ENCODE measurements around the gene FIBCD1. TPM values are rescaled to one million over a fixed set of nuclear protein-coding genes. Genes with fewer than 3 reads are reported as not detected.
A peak's percentile ranks its signal among the peaks of the same experiment; 100 is the strongest.
"Not testable (repeated sequence)": the region's sequence is repeated elsewhere in the genome, so short reads cannot be mapped to it uniquely, and the experiment has no call there.

The FIBCD1 gene
- total and polyA plus RNA-seq, 3 experiments from 2014 or later, result not detected

DNA sequence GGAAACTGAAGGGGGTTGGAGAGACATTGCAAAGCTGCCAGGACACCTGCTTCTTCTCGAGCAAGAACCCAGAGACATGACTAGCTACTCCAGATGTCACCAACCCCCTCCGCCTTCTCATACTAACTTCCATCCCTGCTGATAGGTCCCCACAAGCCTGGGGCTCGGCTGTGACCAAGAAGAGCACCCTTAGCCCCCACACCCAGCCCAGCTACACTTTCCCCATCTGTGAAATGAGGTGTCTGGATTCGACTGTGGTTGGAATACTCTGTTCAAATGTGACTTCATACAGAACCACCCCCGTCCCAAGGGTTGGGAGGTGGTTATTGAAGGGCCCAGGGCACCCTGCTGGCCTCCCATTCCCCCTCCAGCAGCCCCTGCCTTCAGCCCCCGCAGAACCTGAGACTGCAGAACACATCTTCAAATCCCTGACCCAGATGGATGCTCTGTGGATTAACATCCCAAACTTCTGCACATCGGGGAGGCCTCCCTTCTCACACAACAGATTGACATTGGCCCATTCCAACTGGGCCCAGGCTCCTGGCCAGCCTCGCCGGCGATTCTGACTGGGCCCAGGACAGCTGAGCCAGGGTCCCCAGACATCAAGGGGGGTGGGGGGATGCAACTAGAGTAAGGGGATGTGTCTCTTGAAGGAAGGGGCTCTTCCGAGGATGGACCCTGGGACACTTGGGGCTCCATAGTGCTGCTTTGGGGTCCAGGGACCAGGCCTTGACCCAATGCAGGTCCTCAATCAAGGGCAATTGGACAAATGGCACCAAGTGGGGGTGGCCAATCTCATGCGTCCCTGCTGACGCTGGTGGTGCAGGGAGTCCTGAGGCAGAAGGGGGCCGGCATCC lies 21.7 kb upstream of the FIBCD1 start:
- Mint-ChIP-seq H3K4me1 (peaks cover 0 to 2% (median 0%) of the 10 kb centered on the region in 3 donors), H3K27ac (no peak overlapping the region), H3K27me3 (peaks cover 0 to 17% of the 10 kb centered on the region in 2 donors), H3K9me3 (peaks cover 0 to 7% (median 2%) of the 10 kb centered on the region in 5 donors), H3K4me3 (no peak overlapping the region), H3K36me3 (no peaks in the 10 kb centered on the region)
- no peaks in the 10 kb centered on the region for H3K4me1 ChIP-seq (ENCODE audit: insufficient read depth, low read length)
- H3K4me3 ChIP-seq (ENCODE audit: low read length), result no peak overlapping the region
- CTCF ChIA-PET, result no interaction called here
- peaks cover 4% of the 10 kb centered on the region for H3K9me3 ChIP-seq (ENCODE audit: low read length)
- no peaks in the 10 kb centered on the region for H3K36me3 ChIP-seq (ENCODE audit: insufficient read depth, low read length)
- H3K27me3 ChIP-seq (ENCODE audit: insufficient read depth, low read length, poor library complexity, severe bottlenecking), result peaks cover 16% of the 10 kb centered on the region
- DNase-seq, result no peak
- POLR2A ChIA-PET, result no interaction called here
- no peak overlapping the region for H3K27ac ChIP-seq (ENCODE audit: low read depth, low read length)

DNA sequence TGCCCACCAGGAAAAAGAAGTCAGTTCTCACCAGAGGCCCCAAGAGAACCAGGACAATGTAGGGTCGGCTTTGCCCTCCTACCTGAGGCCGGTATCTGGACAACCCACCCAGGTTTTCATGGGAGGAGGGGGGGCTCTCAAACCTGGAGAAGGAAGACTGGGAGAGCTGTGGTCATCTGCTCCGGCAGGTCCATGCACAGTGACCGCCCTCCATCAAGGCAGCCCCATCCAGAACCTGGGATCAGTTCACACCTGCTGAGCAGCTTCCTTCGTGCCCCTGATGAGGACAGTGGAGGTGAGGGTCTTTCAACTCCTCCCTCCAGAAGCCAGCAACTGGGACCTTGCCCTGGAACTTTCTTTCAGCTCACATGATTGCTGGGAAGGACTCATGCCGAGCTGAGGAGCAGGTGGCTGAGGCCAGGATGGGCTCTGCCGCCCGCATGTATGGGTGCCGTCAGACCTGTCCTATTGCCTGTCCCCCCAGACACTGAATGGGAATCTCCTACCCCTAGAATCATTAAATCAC lies 20.8 kb upstream of the FIBCD1 start:
- Histone ChIP-seq H3K27me3 (ENCODE audit: insufficient read depth, low read length, poor library complexity, severe bottlenecking) (peaks cover 10% of the 10 kb centered on the region), H3K4me3 (ENCODE audit: low read length) (no peak overlapping the region), H3K4me1 (ENCODE audit: insufficient read depth, low read length) (no peaks in the 10 kb centered on the region), H3K9me3 (ENCODE audit: low read length) (peaks cover 4% of the 10 kb centered on the region), H3K36me3 (ENCODE audit: insufficient read depth, low read length) (no peaks in the 10 kb centered on the region), H3K27ac (ENCODE audit: low read depth, low read length) (no peak overlapping the region)
- H3K4me1 Mint-ChIP-seq, result peaks cover 0 to 2% (median 0%) of the 10 kb centered on the region in 3 donors
- H3K9me3 Mint-ChIP-seq, result peaks cover 0 to 7% (median 2%) of the 10 kb centered on the region in 5 donors
- ChIA-PET CTCF (no interaction called here), POLR2A (no interaction called here)
- DNase-seq, result no peak
- peaks cover 1 to 13% of the 10 kb centered on the region in 2 donors for H3K27me3 Mint-ChIP-seq
- no peak overlapping the region for H3K27ac Mint-ChIP-seq
- H3K36me3 Mint-ChIP-seq, result no peaks in the 10 kb centered on the region
- no peak overlapping the region for H3K4me3 Mint-ChIP-seq

DNA sequence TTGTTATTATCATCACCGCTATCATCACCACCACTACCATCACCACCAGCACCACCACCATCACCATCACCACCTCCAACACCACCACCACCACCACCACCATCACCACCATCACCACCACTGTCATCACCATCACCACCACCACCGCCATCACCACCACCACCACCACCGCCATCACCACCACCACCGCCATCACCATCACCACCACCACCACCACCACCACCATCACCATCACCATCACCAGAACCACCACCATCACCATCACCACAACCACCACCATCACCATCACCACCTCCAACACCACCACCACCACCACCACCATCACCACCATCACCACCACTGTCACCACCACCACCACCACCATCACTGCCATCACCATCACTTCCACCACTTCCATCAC lies 19.5 kb upstream of the FIBCD1 start:
- H3K4me1 Mint-ChIP-seq; H3K9me3 ChIP-seq (ENCODE audit: low read length); H3K27me3 Mint-ChIP-seq; POLR2A ChIA-PET; H3K27me3 ChIP-seq (ENCODE audit: insufficient read depth, low read length, poor library complexity, severe bottlenecking); H3K9me3 Mint-ChIP-seq; H3K27ac ChIP-seq (ENCODE audit: low read depth, low read length); CTCF ChIA-PET; H3K36me3 Mint-ChIP-seq; H3K4me1 ChIP-seq (ENCODE audit: insufficient read depth, low read length); DNase-seq; H3K4me3 ChIP-seq (ENCODE audit: low read length); H3K36me3 ChIP-seq (ENCODE audit: insufficient read depth, low read length): not testable (repeated sequence)
- H3K27ac Mint-ChIP-seq, result peak overlapping the region in 1 of 8 donors; percentile 76
- H3K4me3 Mint-ChIP-seq, result peak overlapping the region in 1 of 7 donors; percentile 50

DNA sequence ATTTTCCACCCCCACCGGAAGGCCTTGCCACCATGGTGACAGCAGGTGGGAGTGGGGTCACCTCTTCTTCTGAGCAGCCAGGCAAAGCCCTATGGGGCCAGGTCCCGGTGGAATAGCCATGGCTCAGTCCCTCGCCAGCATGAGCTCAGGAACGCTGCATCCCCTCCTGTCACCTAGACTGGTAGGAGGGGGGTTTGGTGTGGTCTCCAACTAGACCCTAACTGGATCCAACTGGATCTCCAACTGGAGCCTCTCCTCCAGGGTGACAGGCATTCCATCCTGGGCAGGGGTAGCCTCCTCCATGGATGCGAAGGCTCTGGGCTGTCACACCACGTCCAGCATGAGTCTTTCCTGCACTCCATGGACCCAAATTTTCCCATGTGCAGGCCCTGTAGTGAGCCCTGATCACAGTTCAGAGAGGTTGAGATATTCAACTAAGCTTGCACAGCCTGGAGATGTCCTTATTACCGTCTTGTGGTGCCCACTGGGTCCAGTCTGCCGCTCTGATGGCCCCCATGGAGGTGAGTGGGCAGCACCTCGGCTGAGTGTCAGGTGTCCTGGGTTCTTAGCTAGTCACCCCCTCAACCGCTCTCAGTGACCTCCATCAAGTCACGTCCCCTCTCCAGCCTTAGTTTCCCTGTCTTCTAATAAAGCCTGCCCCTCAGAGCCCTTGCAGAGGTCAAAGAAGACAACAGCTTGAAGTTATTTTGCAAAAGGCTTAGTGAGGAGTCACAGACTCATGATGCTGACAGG lies 18.6 kb upstream of the FIBCD1 start:
- Histone ChIP-seq H3K4me3 (ENCODE audit: low read length) (no peak overlapping the region), H3K9me3 (ENCODE audit: low read length) (peaks cover 4% of the 10 kb centered on the region), H3K4me1 (ENCODE audit: insufficient read depth, low read length) (no peaks in the 10 kb centered on the region), H3K27ac (ENCODE audit: low read depth, low read length) (no peak overlapping the region), H3K27me3 (ENCODE audit: insufficient read depth, low read length, poor library complexity, severe bottlenecking) (peaks cover under 1% of the 10 kb centered on the region), H3K36me3 (ENCODE audit: insufficient read depth, low read length) (no peaks in the 10 kb centered on the region)
- Mint-ChIP-seq H3K4me1 (peaks cover 0 to 2% (median 0%) of the 10 kb centered on the region in 3 donors), H3K9me3 (peaks cover 0 to 7% (median 2%) of the 10 kb centered on the region in 5 donors), H3K27ac (no peak overlapping the region), H3K4me3 (no peak overlapping the region), H3K27me3 (peaks cover 1 to 4% of the 10 kb centered on the region in 2 donors), H3K36me3 (no peaks in the 10 kb centered on the region)
- POLR2A ChIA-PET, result no interaction called here
- no peak for DNase-seq
- CTCF ChIA-PET, result no interaction called here

DNA sequence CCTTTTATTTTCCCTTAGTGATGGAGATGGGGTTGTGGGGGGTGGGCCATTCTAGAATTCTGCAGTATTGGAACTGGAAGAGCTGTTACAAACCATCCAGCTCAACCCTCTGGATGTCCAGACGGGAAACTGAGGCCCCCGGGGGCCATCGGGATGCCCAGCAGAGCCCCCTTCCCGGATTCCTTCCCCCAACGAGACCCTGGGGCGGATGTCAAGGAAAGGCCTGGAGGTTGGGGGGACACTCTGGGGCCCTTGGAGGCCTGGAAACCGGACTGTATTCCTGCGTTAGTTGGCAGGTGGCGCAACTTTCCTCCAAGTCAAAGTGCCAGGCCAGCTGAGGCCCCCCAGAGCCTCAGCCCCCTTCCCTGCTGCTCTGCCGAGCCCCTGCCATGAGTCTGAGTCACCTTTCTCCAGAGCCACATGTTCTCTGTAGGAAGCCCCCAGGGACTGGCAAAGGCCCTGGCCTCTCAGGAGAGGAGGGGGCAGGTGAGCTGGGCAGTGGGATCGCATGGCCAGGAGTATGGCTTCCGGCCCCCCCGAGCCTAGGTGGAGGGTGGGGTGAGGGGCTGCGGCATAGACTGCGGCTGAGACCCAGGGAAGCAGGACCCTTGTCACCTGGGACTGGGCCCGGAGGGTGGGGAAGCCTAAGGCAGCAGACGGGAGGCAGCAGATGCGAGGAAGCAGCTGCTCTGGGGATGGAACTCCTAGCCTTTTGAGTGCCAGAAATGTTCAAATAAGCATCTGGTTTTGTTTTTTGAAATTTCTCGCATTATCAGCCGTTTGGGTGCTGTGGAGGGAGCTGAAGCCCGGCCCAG lies 17.8 kb upstream of the FIBCD1 start:
- ChIA-PET POLR2A (no interaction called here), CTCF (interaction anchor here (0.8 kb wide), 2 partner anchors 11 to 90 kb away, joined by 3 to 4 read pairs; no protein-coding TSS in a partner anchor)
- DNase-seq, result no peak
- Histone ChIP-seq H3K4me1 (ENCODE audit: insufficient read depth, low read length) (no peaks in the 10 kb centered on the region), H3K9me3 (ENCODE audit: low read length) (peaks cover 4% of the 10 kb centered on the region), H3K27me3 (ENCODE audit: insufficient read depth, low read length, poor library complexity, severe bottlenecking) (no peaks in the 10 kb centered on the region), H3K27ac (ENCODE audit: low read depth, low read length) (no peak overlapping the region), H3K4me3 (ENCODE audit: low read length) (no peak overlapping the region), H3K36me3 (ENCODE audit: insufficient read depth, low read length) (no peaks in the 10 kb centered on the region)
- H3K27me3 Mint-ChIP-seq, result peaks cover 6 to 11% of the 10 kb centered on the region in 2 donors
- no peaks in the 10 kb centered on the region for H3K36me3 Mint-ChIP-seq
- no peak overlapping the region for H3K27ac Mint-ChIP-seq
- H3K9me3 Mint-ChIP-seq, result peaks cover 0 to 7% (median 2%) of the 10 kb centered on the region in 5 donors
- no peak overlapping the region for H3K4me3 Mint-ChIP-seq
- peaks cover 0 to 2% (median 0%) of the 10 kb centered on the region in 3 donors for H3K4me1 Mint-ChIP-seq

DNA sequence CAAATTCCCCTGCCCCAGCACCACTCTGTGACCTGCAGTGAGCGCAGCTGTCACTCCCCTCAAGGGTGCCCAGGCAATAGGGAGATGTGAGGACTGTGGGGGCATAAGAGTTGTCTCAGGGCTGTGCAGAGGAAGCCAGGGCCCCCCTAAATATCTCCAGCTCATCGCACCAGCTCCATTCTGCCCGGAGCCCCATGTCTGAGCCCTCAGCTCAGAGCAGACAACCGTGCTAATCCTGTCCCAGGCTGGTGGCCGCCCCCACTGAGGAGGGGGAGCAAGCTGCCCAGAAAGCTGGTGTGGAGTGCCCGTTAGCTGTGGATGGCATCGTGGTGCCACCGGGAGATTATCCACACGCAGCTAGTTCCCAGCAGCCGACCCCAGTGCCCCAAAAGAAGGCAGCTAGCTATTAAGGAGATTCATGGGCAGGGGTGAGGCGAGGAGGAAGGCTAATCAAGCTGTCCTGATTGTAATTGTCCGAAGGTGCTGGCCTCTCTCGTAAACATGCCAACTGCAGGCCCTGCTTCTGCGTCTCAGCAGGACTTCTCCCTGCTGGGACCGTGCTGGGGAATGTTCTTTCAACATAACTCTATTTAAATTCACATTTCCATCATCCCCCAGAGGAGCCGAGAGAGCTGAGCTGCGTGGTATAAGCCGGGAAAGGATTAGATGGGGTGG lies 17.0 kb upstream of the FIBCD1 start:
- Mint-ChIP-seq H3K4me1 (peaks cover 0 to 2% (median 0%) of the 10 kb centered on the region in 3 donors), H3K4me3 (no peak overlapping the region), H3K27ac (no peak overlapping the region), H3K27me3 (peaks cover 8 to 12% of the 10 kb centered on the region in 2 donors), H3K9me3 (peaks cover 0 to 5% (median under 1%) of the 10 kb centered on the region in 5 donors), H3K36me3 (no peaks in the 10 kb centered on the region)
- H3K9me3 ChIP-seq (ENCODE audit: low read length), result peaks cover 4% of the 10 kb centered on the region
- CTCF ChIA-PET, result interaction anchor here (0.8 kb wide), 2 partner anchors 10 to 89 kb away, joined by 3 to 4 read pairs; no protein-coding TSS in a partner anchor
- H3K27me3 ChIP-seq (ENCODE audit: insufficient read depth, low read length, poor library complexity, severe bottlenecking), result no peaks in the 10 kb centered on the region
- no peak for DNase-seq
- no peaks in the 10 kb centered on the region for H3K4me1 ChIP-seq (ENCODE audit: insufficient read depth, low read length)
- no peak overlapping the region for H3K27ac ChIP-seq (ENCODE audit: low read depth, low read length)
- no peaks in the 10 kb centered on the region for H3K36me3 ChIP-seq (ENCODE audit: insufficient read depth, low read length)
- POLR2A ChIA-PET, result no interaction called here
- H3K4me3 ChIP-seq (ENCODE audit: low read length), result no peak overlapping the region

DNA sequence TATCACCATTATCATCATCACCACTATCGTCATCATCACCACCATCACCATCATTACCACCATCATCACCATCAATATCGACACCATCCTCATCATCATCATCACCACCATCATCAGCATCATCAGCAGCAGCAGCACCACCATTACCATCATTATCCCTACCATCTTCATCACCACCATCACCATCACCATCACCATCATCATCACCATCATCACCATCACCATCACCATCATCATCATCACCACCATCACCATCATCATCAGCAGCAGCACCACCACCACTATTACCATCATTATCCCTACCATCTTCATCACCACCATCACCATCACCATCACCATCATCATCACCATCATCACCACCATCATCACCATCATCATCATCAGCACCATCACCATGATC lies 15.9 kb upstream of the FIBCD1 start:
- H3K27ac Mint-ChIP-seq; H3K4me1 ChIP-seq (ENCODE audit: insufficient read depth, low read length); DNase-seq; H3K36me3 Mint-ChIP-seq; H3K4me3 Mint-ChIP-seq; H3K4me3 ChIP-seq (ENCODE audit: low read length); POLR2A ChIA-PET; H3K9me3 ChIP-seq (ENCODE audit: low read length); H3K36me3 ChIP-seq (ENCODE audit: insufficient read depth, low read length); H3K27me3 ChIP-seq (ENCODE audit: insufficient read depth, low read length, poor library complexity, severe bottlenecking); CTCF ChIA-PET; H3K4me1 Mint-ChIP-seq; H3K9me3 Mint-ChIP-seq; H3K27ac ChIP-seq (ENCODE audit: low read depth, low read length): not testable (repeated sequence)
- H3K27me3 Mint-ChIP-seq, result peaks cover 13 to 23% of the 10 kb centered on the region in 2 donors
